Body of pancreas (tissue), 4 donors: ENCODE data around the gene TLR4.

Source experiments
- POLR2A ChIP-seq, 3 donors: fragments of 450-650 bp; IDR thresholded peaks; one replicate each; pipeline ENCODE4 v1.6.1; 2016; ENCODE audit warnings: antibody characterized with exemption in 3 of 3, mild to moderate bottlenecking in 2 of 3
- TF ChIP-seq, protein P1 (sequence below), 7 experiments: fragments of 450-650 bp in 4 of 7; fragments of 200-600 bp in 3 of 7; sonication (generic) in 3 of 7; IDR thresholded peaks; one replicate each; pipeline ENCODE4 v1.5.1; 2016 to 2019; ENCODE audit warnings: antibody characterized with exemption in 7 of 7

GRCh38 chr9:117744856-117745389, 40.7 kb downstream of the TLR4 start:
- TF ChIP-seq, protein P1, sequence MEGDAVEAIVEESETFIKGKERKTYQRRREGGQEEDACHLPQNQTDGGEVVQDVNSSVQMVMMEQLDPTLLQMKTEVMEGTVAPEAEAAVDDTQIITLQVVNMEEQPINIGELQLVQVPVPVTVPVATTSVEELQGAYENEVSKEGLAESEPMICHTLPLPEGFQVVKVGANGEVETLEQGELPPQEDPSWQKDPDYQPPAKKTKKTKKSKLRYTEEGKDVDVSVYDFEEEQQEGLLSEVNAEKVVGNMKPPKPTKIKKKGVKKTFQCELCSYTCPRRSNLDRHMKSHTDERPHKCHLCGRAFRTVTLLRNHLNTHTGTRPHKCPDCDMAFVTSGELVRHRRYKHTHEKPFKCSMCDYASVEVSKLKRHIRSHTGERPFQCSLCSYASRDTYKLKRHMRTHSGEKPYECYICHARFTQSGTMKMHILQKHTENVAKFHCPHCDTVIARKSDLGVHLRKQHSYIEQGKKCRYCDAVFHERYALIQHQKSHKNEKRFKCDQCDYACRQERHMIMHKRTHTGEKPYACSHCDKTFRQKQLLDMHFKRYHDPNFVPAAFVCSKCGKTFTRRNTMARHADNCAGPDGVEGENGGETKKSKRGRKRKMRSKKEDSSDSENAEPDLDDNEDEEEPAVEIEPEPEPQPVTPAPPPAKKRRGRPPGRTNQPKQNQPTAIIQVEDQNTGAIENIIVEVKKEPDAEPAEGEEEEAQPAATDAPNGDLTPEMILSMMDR (IDR thresholded peaks at IDR 0.05): no peak
- no peak for TF ChIP-seq POLR2A (IDR thresholded peaks at IDR 0.05)
